Keratinocyte (primary cell): ENCODE results near the gene BTBD8. TPM values are rescaled to one million over a fixed set of nuclear protein-coding genes. Genes with fewer than 3 reads are reported as not detected.

Experiments used
- DNase-seq: peaks from one replicate; pipeline ENCODE4 v3.0.0-alpha.2; 2011; ENCODE audit warnings: low read depth, missing footprints, low spot score
- FAIRE-seq: peaks from 2 replicates; lab custom pipeline; 2011; peaks lifted over from hg19 to GRCh38; lab: Jason Lieb, UNC
- H2AFZ ChIP-seq: 2 replicates; pipeline ENCODE4 v1.6.0; 2012; ENCODE audit warnings: low read length, control low read depth, inconsistent platforms; ENCODE audit not compliant: control insufficient read depth
- H3K27ac ChIP-seq: 2 replicates; pipeline ENCODE4 v1.5.1; 2011; ENCODE audit warnings: low read length; ENCODE audit not compliant: control insufficient read depth, insufficient read depth
- H3K27me3 ChIP-seq: 3 replicates; pipeline ENCODE4 v1.6.0; 2011; ENCODE audit warnings: low read length; ENCODE audit not compliant: control insufficient read depth, insufficient read depth; ENCODE audit errors: extremely low read depth
- H3K36me3 ChIP-seq, 2 experiments: 2 replicates in 1 of 2; 3 replicates in 1 of 2; pipeline ENCODE4 v1.5.1; 2011; ENCODE audit warnings: low read length in 2 of 2, mild to moderate bottlenecking in 1 of 2; ENCODE audit not compliant: control insufficient read depth in 2 of 2, insufficient read depth in 2 of 2; ENCODE audit errors: extremely low read depth in 1 of 2
- H3K4me1 ChIP-seq: 3 replicates; pipeline ENCODE4 v1.5.1; 2011; ENCODE audit warnings: low read length; ENCODE audit not compliant: control insufficient read depth, insufficient read depth; ENCODE audit errors: extremely low read depth
- H3K4me2 ChIP-seq: 3 replicates; pipeline ENCODE4 v1.6.0; 2011; ENCODE audit warnings: low read depth, low read length; ENCODE audit not compliant: control insufficient read depth, insufficient read depth; ENCODE audit errors: extremely low read depth
- H3K4me3 ChIP-seq, 3 experiments: fragments of 200-600 bp in 1 of 3; sonication (generic) in 1 of 3; 2 replicates in 2 of 3; 3 replicates in 1 of 3; pipeline ENCODE4 v1.5.1; 2011 to 2016; ENCODE audit warnings: low read length in 3 of 3, mild to moderate bottlenecking in 3 of 3, control low read depth in 2 of 3, inconsistent platforms in 1 of 3, low read depth in 1 of 3, mixed read lengths in 1 of 3, mixed run types in 1 of 3, moderate library complexity in 1 of 3; ENCODE audit not compliant: control insufficient read depth in 2 of 3, insufficient read depth in 2 of 3; ENCODE audit errors: extremely low read depth in 1 of 3
- H3K79me2 ChIP-seq: 2 replicates; pipeline ENCODE4 v1.6.0; 2012; ENCODE audit warnings: low read length; ENCODE audit not compliant: control insufficient read depth, insufficient read depth
- H3K9ac ChIP-seq: 3 replicates; pipeline ENCODE4 v1.6.0; 2011; ENCODE audit warnings: low read length; ENCODE audit not compliant: control insufficient read depth, insufficient read depth; ENCODE audit errors: extremely low read depth
- H3K9me1 ChIP-seq: 3 replicates; pipeline ENCODE4 v1.6.0; 2011; ENCODE audit warnings: low read length; ENCODE audit not compliant: control insufficient read depth, insufficient read depth; ENCODE audit errors: extremely low read depth
- H3K9me3 ChIP-seq: 2 replicates; pipeline ENCODE4 v1.5.1; 2012; ENCODE audit warnings: low read depth, low read length; ENCODE audit not compliant: control insufficient read depth
- H4K20me1 ChIP-seq: 3 replicates; pipeline ENCODE4 v1.6.0; 2011; ENCODE audit warnings: low read length; ENCODE audit not compliant: control insufficient read depth, insufficient read depth; ENCODE audit errors: extremely low read depth
- CTCF ChIP-seq, 3 experiments: IDR thresholded peaks in 1 of 3; conservative IDR thresholded peaks in 1 of 3; optimal IDR thresholded peaks in 1 of 3; 2 replicates in 2 of 3; 3 replicates in 1 of 3; pipeline versions ENCODE3 to v1.5.1; 2011; ENCODE audit warnings: low read length in 3 of 3, mild to moderate bottlenecking in 3 of 3, moderate library complexity in 2 of 3, control low read depth in 1 of 3, inconsistent platforms in 1 of 3; ENCODE audit not compliant: insufficient read depth in 2 of 3; ENCODE audit errors: extremely low read depth in 1 of 3
- EZH2 ChIP-seq: IDR thresholded peaks from one replicate; pipeline ENCODE4 v1.6.1; 2012; ENCODE audit warnings: inconsistent platforms, mild to moderate bottlenecking, low read length, moderate library complexity
- dilution Hi-C: fragments of 300-500 bp; cut with MboI; formaldehyde crosslinking; loops from one replicate; pipeline ENCODE4 v1.7.0; 2020; ENCODE audit warnings: low sequenced_read_pairs; ENCODE audit not compliant: extremely low pct_ligation_motif_present
- polyA plus RNA-seq, 5 experiments: library from polyadenylated mRNA; depleted of rRNA in 3 of 5; stranded (reverse) in 3 of 5; stranded (forward) in 1 of 5; unstranded in 1 of 5; fragments of >200 nt; gene quantifications; 1 replicate in 1 of 5; 2 replicates in 3 of 5; 3 replicates in 1 of 5; pipeline versions ENCODE4 v1.2.1 to v1.2.3, GENCODE V29; 2011 to 2012; ENCODE audit warnings: missing spikeins in 2 of 5, low read depth in 1 of 5, low replicate concordance in 1 of 5

Gene BTBD8
- polyA plus RNA-seq, 1 donor (not counting 4 experiments of a cell fraction or from before 2014, with no cell fraction given) = 1.4 TPM

DNA sequence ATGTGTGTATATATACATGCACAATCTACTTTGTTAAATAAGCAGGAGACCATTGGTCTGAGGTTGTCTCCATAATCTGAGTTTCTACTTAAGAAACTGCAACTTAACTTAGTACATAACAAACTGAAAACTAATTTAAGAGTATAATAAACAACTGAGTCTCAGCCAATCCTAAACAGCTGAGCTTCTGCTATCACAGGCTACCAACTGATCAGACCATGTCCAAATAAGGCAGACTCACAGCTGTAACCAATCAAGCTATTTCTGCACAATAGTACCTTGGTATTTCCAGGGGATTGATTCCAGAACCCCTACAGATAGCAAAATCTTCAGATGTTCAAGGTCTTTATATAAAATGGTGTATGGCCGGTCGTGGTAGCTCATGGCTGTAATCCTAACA, 111.6 kb downstream of the BTBD8 start:
- no peaks in the 10 kb centered on the region for H3K4me1 ChIP-seq
- no peaks in the 10 kb centered on the region for H3K79me2 ChIP-seq
- dilution Hi-C loops = no loop called here
- H3K27me3 ChIP-seq = no peaks in the 10 kb centered on the region
- TF ChIP-seq CTCF (optimal IDR thresholded peaks at IDR 0.05 in 1 of 3, IDR thresholded peaks at IDR 0.05 in 1 of 3, conservative IDR thresholded peaks at IDR 0.05 in 1 of 3; ENCODE audit: extremely low read depth in 1 of 3, insufficient read depth in 2 of 3, low read length in 3 of 3) = no peak
- no peak for TF ChIP-seq EZH2
- H4K20me1 ChIP-seq = no peaks in the 10 kb centered on the region
- FAIRE-seq = no peak
- no peak overlapping the region for H3K4me3 ChIP-seq
- no peak for DNase-seq
- no peak overlapping the region for H3K4me2 ChIP-seq
- no peak overlapping the region for H2AFZ ChIP-seq
- H3K9me1 ChIP-seq = no peaks in the 10 kb centered on the region
- no peaks in the 10 kb centered on the region for H3K36me3 ChIP-seq
- H3K9ac ChIP-seq = no peak overlapping the region
- H3K9me3 ChIP-seq = no peaks in the 10 kb centered on the region
- H3K27ac ChIP-seq = no peak overlapping the region

GRCh38 chr1:92192246-92192645, 112.1 kb downstream of the BTBD8 start:
- no peak overlapping the region for H3K9ac ChIP-seq
- no peaks in the 10 kb centered on the region for H3K9me3 ChIP-seq
- H3K4me3 ChIP-seq = no peak overlapping the region
- no peaks in the 10 kb centered on the region for H3K9me1 ChIP-seq
- no peaks in the 10 kb centered on the region for H4K20me1 ChIP-seq
- FAIRE-seq (no peak), DNase-seq (no peak)
- H3K27ac ChIP-seq = no peak overlapping the region
- no peaks in the 10 kb centered on the region for H3K27me3 ChIP-seq
- no peak overlapping the region for H3K4me2 ChIP-seq
- H2AFZ ChIP-seq = no peak overlapping the region
- no peaks in the 10 kb centered on the region for H3K4me1 ChIP-seq
- no peaks in the 10 kb centered on the region for H3K36me3 ChIP-seq
- dilution Hi-C loops = no loop called here
- no peaks in the 10 kb centered on the region for H3K79me2 ChIP-seq
- TF ChIP-seq EZH2 = no peak
- no peak for TF ChIP-seq CTCF (optimal IDR thresholded peaks at IDR 0.05 in 1 of 3, IDR thresholded peaks at IDR 0.05 in 1 of 3, conservative IDR thresholded peaks at IDR 0.05 in 1 of 3; ENCODE audit: extremely low read depth in 1 of 3, insufficient read depth in 2 of 3, low read length in 3 of 3)
